OCI-LY3 (cell line): ENCODE measurements around the gene FOXN1.
A peak's percentile ranks its signal among the peaks of the same experiment; 100 is the strongest.

Experiments used
- H2AFZ ChIP-seq: fragments of 200-600, 300-600 bp; shearing (Covaris generic); 2 replicates; pipeline ENCODE4 v1.6.0; 2014; ENCODE audit warnings: antibody characterized with exemption, low read depth, low read length
- H3K27ac ChIP-seq: fragments of 200-600, 300-600 bp; sonication (generic); 2 replicates; pipeline ENCODE4 v1.5.1; 2014; ENCODE audit warnings: mild to moderate bottlenecking, low read length, moderate library complexity, mixed read lengths
- H3K27me3 ChIP-seq: fragments of 200-600, 300-600 bp; sonication (generic); 2 replicates; pipeline ENCODE4 v1.6.1; 2014; ENCODE audit warnings: low read depth, low read length, mixed read lengths
- H3K36me3 ChIP-seq: fragments of 200-600, 300-600 bp; sonication (generic); replicated peaks from 2 replicates; pipeline ENCODE3; 2014; ENCODE audit warnings: low read depth, low read length, mixed read lengths
- H3K4me1 ChIP-seq: fragments of 300-600, 200-600 bp; sonication (generic); 2 replicates; pipeline ENCODE4 v1.6.1; 2014; ENCODE audit warnings: low read length, mixed read lengths
- H3K4me2 ChIP-seq: fragments of 200-600, 300-600 bp; sonication (generic); 2 replicates; pipeline ENCODE4 v1.6.1; 2014; ENCODE audit warnings: low read length, mixed read lengths
- H3K4me3 ChIP-seq: fragments of 300-600, 200-600 bp; sonication (generic); 2 replicates; pipeline ENCODE4 v1.5.1; 2014; ENCODE audit warnings: antibody characterized with exemption, mild to moderate bottlenecking, low read length, moderate library complexity
- H3K79me2 ChIP-seq: fragments of 300-600, 200-600 bp; shearing (Covaris generic); 2 replicates; pipeline ENCODE4 v1.6.1; 2014; ENCODE audit warnings: mild to moderate bottlenecking, low read length, mixed read lengths
- H3K9ac ChIP-seq: fragments of 300-600, 200-600 bp; shearing (Covaris generic); 2 replicates; pipeline ENCODE4 v1.6.0; 2014; ENCODE audit warnings: mild to moderate bottlenecking, low read length, moderate library complexity
- H3K9me3 ChIP-seq: fragments of 200-600, 300-600 bp; shearing (Covaris generic); 2 replicates; pipeline ENCODE4 v1.6.1; 2014; ENCODE audit warnings: low read length, mixed read lengths; ENCODE audit not compliant: insufficient read depth
- H4K20me1 ChIP-seq: fragments of 200-600, 300-600 bp; sonication (generic); 2 replicates; pipeline ENCODE4 v1.6.1; 2016; ENCODE audit warnings: low read length, mixed read lengths; ENCODE audit not compliant: insufficient read depth
- EZH2phosphoT487 ChIP-seq: fragments of 200-600 bp; shearing (Covaris generic); IDR thresholded peaks from 2 replicates; pipeline ENCODE4 v1.6.1; 2018; ENCODE audit warnings: antibody characterized with exemption, mixed run types, low read depth
- TF ChIP-seq, protein P1 (sequence below): fragments of 200-600, 300-600 bp; sonication (generic); IDR thresholded peaks from 2 replicates; pipeline ENCODE4 v1.5.1; 2014; ENCODE audit warnings: antibody characterized with exemption, low read length, low read depth

The FOXN1 gene

DNA sequence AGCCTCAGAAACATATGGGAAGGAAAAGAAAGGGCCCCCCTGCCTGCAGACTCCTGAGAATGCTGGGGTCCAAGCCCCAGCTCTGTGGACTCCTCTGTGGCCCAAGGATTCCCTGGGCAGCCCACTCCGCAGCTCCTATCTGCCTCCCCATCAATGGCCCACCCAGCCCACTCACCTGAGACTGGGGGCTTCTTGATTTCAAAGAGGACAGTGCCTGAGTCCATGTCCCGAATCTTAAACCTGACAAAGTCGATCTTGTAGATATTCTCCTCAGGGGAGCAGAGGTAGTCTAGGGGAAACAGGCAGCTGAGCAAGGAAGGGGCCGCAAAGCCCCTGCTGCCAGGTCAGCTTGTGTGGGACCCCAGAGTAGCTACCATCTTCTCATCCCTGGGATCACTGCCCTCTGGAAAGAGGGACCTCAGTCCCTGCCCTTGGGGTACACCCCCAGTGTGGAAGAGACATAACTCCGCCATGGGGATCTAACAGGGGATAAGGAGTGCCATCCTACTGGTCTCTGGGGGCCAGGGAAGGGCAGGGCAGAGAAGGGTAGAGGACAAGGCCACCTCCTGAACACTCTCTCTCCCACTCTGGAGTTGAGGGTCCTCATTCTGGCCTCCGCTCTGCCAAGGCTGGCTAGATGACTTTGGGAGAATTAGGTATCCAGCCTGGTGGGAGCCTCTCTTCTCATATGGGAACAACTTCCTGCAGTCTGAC is 42.4 kb downstream of the FOXN1 start:
- H3K4me1 ChIP-seq = peaks cover 64% of the 10 kb centered on the region
- no peak overlapping the region for H2AFZ ChIP-seq
- peaks cover 51% of the 10 kb centered on the region for H3K36me3 ChIP-seq
- peak overlapping the region; percentile 87 for H3K4me2 ChIP-seq
- peak overlapping the region; percentile 96 for H3K4me3 ChIP-seq
- H3K9ac ChIP-seq = peak overlapping the region; percentile 91
- H3K79me2 ChIP-seq = peaks cover 55% of the 10 kb centered on the region
- no peak for TF ChIP-seq EZH2phosphoT487
- TF ChIP-seq, protein P1, sequence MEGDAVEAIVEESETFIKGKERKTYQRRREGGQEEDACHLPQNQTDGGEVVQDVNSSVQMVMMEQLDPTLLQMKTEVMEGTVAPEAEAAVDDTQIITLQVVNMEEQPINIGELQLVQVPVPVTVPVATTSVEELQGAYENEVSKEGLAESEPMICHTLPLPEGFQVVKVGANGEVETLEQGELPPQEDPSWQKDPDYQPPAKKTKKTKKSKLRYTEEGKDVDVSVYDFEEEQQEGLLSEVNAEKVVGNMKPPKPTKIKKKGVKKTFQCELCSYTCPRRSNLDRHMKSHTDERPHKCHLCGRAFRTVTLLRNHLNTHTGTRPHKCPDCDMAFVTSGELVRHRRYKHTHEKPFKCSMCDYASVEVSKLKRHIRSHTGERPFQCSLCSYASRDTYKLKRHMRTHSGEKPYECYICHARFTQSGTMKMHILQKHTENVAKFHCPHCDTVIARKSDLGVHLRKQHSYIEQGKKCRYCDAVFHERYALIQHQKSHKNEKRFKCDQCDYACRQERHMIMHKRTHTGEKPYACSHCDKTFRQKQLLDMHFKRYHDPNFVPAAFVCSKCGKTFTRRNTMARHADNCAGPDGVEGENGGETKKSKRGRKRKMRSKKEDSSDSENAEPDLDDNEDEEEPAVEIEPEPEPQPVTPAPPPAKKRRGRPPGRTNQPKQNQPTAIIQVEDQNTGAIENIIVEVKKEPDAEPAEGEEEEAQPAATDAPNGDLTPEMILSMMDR = peak; percentile 19; the same call in 1 of the 2 replicates
- H3K27ac ChIP-seq = peak overlapping the region; percentile 98
- H3K27me3 ChIP-seq = no peaks in the 10 kb centered on the region
- no peaks in the 10 kb centered on the region for H4K20me1 ChIP-seq
- H3K9me3 ChIP-seq = no peaks in the 10 kb centered on the region

DNA sequence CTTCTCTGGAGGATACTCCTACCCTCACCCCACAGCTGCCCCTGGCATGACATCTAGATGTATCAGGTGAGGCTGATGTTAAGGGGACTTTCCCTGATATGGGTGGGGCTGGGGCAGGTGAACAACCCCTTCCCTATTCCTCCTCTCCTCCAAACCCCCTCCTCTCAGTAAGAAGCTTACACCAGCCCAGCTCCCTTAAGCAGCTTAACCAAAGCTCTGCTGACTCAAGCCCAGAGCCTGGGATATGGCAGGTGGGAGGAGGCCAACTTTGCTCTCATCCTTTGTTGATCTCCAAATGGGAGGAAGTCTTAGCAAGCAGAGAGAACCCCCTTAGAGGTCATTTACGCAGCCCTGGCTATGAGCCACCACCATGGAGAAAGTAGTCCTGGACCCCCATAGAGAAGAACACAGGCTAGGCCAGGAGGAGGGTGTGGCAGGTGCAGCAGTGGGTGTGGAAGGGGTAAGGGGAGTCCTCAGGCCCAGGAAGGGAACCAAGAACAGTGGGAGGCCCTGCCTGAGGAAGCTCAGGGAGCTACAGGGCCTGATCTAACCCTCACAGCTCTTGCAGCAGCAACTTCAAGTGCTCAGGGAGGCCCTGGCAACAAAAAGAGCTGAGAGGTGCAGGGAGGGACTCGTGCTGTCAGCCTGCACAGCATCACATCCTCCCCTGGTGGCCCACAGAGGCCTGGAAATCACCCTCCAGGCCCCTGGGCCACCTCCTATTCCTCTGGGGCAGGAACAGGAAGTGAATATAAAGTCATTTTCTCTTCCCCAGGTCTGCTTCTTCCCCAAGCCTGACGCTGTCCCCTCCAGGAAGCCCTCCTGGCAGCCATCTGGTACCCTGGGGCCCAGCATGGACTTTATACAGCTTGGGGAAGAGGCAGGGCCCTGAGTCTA is 43.3 kb downstream of the FOXN1 start:
- H3K4me3 ChIP-seq = peak overlapping the region; percentile 96
- H3K9me3 ChIP-seq = no peaks in the 10 kb centered on the region
- H2AFZ ChIP-seq = no peak overlapping the region
- peak overlapping the region; percentile 91 for H3K9ac ChIP-seq
- H3K27ac ChIP-seq = peak overlapping the region; percentile 98
- peaks cover 55% of the 10 kb centered on the region for H3K79me2 ChIP-seq
- H3K4me2 ChIP-seq = peak overlapping the region; percentile 87
- no peak for TF ChIP-seq EZH2phosphoT487
- TF ChIP-seq, protein P1 = no peak
- H3K27me3 ChIP-seq = no peaks in the 10 kb centered on the region
- no peaks in the 10 kb centered on the region for H4K20me1 ChIP-seq
- peaks cover 58% of the 10 kb centered on the region for H3K36me3 ChIP-seq
- H3K4me1 ChIP-seq = peaks cover 62% of the 10 kb centered on the region

DNA sequence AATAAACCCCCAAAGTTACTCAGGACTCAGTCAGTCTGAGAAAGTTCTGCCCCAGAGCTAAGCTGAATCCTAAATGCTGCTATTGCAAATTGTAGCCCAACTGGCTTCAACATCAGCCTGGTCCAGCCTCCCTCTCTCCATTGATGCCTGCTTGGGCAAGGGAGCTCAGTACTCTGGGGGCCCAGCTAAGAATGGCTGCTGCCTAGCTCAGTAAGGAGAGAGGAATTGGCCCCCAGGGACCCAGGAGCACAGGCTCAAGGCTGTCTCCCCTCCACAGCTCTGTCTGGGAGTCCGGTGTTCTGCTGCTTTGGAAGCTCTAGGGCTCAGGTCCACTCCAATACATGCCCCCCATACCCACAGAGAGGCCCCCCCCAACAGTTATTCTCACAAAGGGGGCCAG is 44.7 kb downstream of the FOXN1 start:
- Histone ChIP-seq H3K4me2 (peak overlapping the region; percentile 87), H3K27ac (peak overlapping the region; percentile 98), H4K20me1 (no peaks in the 10 kb centered on the region), H3K79me2 (peaks cover 55% of the 10 kb centered on the region), H3K27me3 (no peaks in the 10 kb centered on the region), H3K4me3 (peak overlapping the region; percentile 96), H3K4me1 (peaks cover 60% of the 10 kb centered on the region), H2AFZ (no peak overlapping the region), H3K9ac (peak overlapping the region; percentile 91), H3K9me3 (no peaks in the 10 kb centered on the region), H3K36me3 (peaks cover 60% of the 10 kb centered on the region)
- no peak for TF ChIP-seq EZH2phosphoT487
- TF ChIP-seq, protein P1 = no peak
